Lower leg skin (tissue), 4 donors: ENCODE data around the gene ZNF511. TPM values are rescaled to one million over a fixed set of nuclear protein-coding genes. Genes with fewer than 3 reads are reported as not detected.

Experiments used
- DNase-seq, 2 donors: peaks; one replicate each; pipeline ENCODE4 v3.0.0-alpha.2; 2019; ENCODE audit warnings: low spot score in 2 of 2
- H3K4me3 ChIP-seq: fragments of 200-600 bp; sonication (generic); 2 replicates; pipeline ENCODE4 v1.5.1; 2017; ENCODE audit warnings: mild to moderate bottlenecking, low read depth; ENCODE audit not compliant: poor library complexity, severe bottlenecking
- CTCF ChIP-seq, 3 donors: fragments of 450-650 bp; IDR thresholded peaks; one replicate each; pipeline ENCODE4 v1.5.1; 2016; ENCODE audit warnings: antibody characterized with exemption in 3 of 3, mild to moderate bottlenecking in 3 of 3, moderate library complexity in 2 of 3
- POLR2A ChIP-seq, 2 donors: fragments of 450-650 bp; IDR thresholded peaks; one replicate each; pipeline ENCODE4 v1.6.1; 2016 to 2017; ENCODE audit warnings: antibody characterized with exemption in 2 of 2, mild to moderate bottlenecking in 1 of 2, moderate library complexity in 1 of 2
- WGBS, 2 donors: methylation state at CpG; one replicate each; pipeline ENCODE4 v1.1.5; 2018; 5-methylcytosine and 5-hydroxymethylcytosine counted together
- intact Hi-C: fragments of 100-400 bp; cut with DNase I; formaldehyde crosslinking; loops from one replicate; pipeline ENCODE4 v1.15.0; 2023; ENCODE audit warnings: low total_unique reads
- total RNA-seq, 4 donors: library from RNA; depleted of rRNA; stranded (reverse); fragments of >200 nt; gene quantifications; one replicate each; pipeline ENCODE4 v1.1.0, GENCODE V29; 2016

The ZNF511 gene
- total RNA-seq, 4 donors from 2014 or later: 15.8 to 30.3 (median 22.0) TPM

DNA sequence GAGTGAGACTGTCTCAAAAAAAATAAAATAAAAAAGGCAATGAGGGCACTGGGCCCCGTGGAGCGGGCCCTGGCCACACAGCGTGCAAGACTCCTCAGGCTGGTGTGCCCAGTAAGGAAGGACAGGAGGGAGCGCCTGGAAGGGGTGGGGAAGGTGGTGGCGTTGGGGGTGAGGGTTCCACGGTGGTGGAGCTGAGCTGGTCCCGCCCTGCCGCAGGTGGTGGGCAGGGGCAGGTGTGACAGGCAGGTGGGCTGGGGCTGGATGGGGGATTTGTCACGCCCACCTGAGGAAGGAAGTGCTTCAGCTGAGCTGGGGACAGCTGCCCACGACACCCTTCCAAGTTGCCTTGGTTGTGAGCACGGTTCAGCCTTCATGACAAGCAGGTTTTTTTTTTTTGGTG lies 37.7 kb downstream of the ZNF511 start:
- no peak overlapping the region for H3K4me3 ChIP-seq
- intact Hi-C loops: no loop called here
- 46% methylated on average over 11 of the region's 11 CpGs for WGBS, 2 donors
- no peak for TF ChIP-seq CTCF (IDR thresholded peaks at IDR 0.05)
- TF ChIP-seq POLR2A (IDR thresholded peaks at IDR 0.05): no peak
- DNase-seq: no peak

- intact Hi-C loops: no loop called here
- no peak for DNase-seq
- H3K4me3 ChIP-seq: no peak overlapping the region
- 36 to 47% methylated on average over 11 to 15 of the region's 16 CpGs for WGBS, 2 donors
- TF ChIP-seq POLR2A (IDR thresholded peaks at IDR 0.05) (no peak), CTCF (IDR thresholded peaks at IDR 0.05) (no peak)
Measured at GRCh38 chr10:133347710-133348517, 39.2 kb downstream of the ZNF511 start.

- no peak overlapping the region for H3K4me3 ChIP-seq
- intact Hi-C loops: no loop called here
- WGBS, 2 donors: 60 to 72% methylated on average over 8 of the region's 8 CpGs
- no peak for DNase-seq
- TF ChIP-seq POLR2A (IDR thresholded peaks at IDR 0.05) (no peak), CTCF (IDR thresholded peaks at IDR 0.05) (peak in 1 of 3 donors; percentile 54)
Measured at GRCh38 chr10:133349160-133349568, 40.5 kb downstream of the ZNF511 start.

DNA sequence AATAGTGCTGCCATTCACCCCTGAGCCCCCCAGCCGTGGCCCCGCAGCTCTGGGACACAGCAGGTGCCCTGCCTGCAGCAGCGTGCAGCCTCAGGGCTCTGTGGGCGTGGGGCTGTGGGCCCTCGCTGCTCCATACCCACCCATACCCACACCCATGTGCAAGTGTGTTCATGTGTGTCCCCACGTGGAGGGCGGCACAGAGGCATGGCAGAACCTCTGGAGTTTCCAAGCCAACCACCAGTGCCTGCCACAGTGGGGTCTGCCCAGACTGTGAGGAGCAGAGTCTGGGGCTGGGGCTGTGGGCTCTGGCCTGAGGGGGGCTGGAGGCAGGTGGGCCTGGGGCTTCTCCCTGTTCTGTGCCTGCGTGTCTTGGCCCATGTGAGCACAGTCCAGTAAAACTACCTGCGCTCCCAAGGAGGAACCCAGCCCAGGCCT lies 40.9 kb downstream of the ZNF511 start:
- intact Hi-C loops: no loop called here
- H3K4me3 ChIP-seq: no peak overlapping the region
- WGBS, 2 donors: 24 to 44% methylated on average over 6 to 9 of the region's 9 CpGs
- no peak for TF ChIP-seq CTCF (IDR thresholded peaks at IDR 0.05)
- TF ChIP-seq POLR2A (IDR thresholded peaks at IDR 0.05): no peak
- DNase-seq: no peak

- WGBS, 2 donors: 74 to 78% methylated on average over 9 to 11 of the region's 12 CpGs
- TF ChIP-seq POLR2A (IDR thresholded peaks at IDR 0.05) (no peak), CTCF (IDR thresholded peaks at IDR 0.05) (no peak)
- DNase-seq: no peak
- no peak overlapping the region for H3K4me3 ChIP-seq
- intact Hi-C loops: no loop called here
Measured at GRCh38 chr10:133350283-133350949, 41.7 kb downstream of the ZNF511 start.
